H1 (cell line): Measurements from ENCODE around the gene MYRF. TPM values are rescaled to one million over a fixed set of nuclear protein-coding genes. Genes with fewer than 3 reads are reported as not detected.

Experiments
- CTCF ChIA-PET: fragments of 300-600 bp; sonication (Branson Sonifier 250); formaldehyde crosslinking; loops from one replicate; lab custom pipeline; 2021; ENCODE audit not compliant: partially characterized antibody; lab: Charles Lee
- POLR2A ChIA-PET: fragments of 300-600 bp; sonication (Branson Sonifier 250); formaldehyde crosslinking; loops from one replicate; lab custom pipeline; 2021; ENCODE audit warnings: inconsistent platforms; ENCODE audit not compliant: partially characterized antibody; lab: Charles Lee
- DNase-seq, 2 experiments: peaks; one replicate each; pipeline versions ENCODE4 v3.0.0 to v3.0.0-alpha.2; 2010 to 2022; ENCODE audit warnings: low spot score in 2 of 2, low read depth in 1 of 2, mixed read lengths in 1 of 2
- FAIRE-seq: peaks from 2 replicates; lab custom pipeline; 2011; peaks lifted over from hg19 to GRCh38; lab: Jason Lieb, UNC
- H2AFZ ChIP-seq: 2 replicates; pipeline ENCODE4 v1.8.1; 2012; ENCODE audit warnings: low read length, inconsistent platforms
- H2AK5ac ChIP-seq: 2 replicates; pipeline ENCODE4 v1.6.1; 2013; ENCODE audit warnings: low read depth, low read length
- H2BK120ac ChIP-seq: replicated peaks from 2 replicates; pipeline ENCODE3; 2013; ENCODE audit warnings: low read depth, low read length, inconsistent platforms
- H2BK12ac ChIP-seq: 2 replicates; pipeline ENCODE4 v1.6.1; 2013; ENCODE audit warnings: low read depth, low read length
- H2BK15ac ChIP-seq: 2 replicates; pipeline ENCODE4 v1.6.1; 2013; ENCODE audit warnings: low read length
- H2BK20ac ChIP-seq: 2 replicates; pipeline ENCODE4 v1.6.1; 2013; ENCODE audit warnings: low read length
- H2BK5ac ChIP-seq: 2 replicates; pipeline ENCODE4 v1.6.1; 2013; ENCODE audit warnings: low read depth, low read length
- H3K14ac ChIP-seq: 2 replicates; pipeline ENCODE4 v1.6.1; 2013; ENCODE audit warnings: inconsistent platforms; ENCODE audit not compliant: insufficient read length
- H3K18ac ChIP-seq: 2 replicates; pipeline ENCODE4 v1.6.1; 2013; ENCODE audit warnings: low read length; ENCODE audit errors: extremely low read depth
- H3K23ac ChIP-seq: 2 replicates; pipeline ENCODE4 v1.6.1; 2013; ENCODE audit warnings: inconsistent platforms; ENCODE audit not compliant: insufficient read length
- H3K23me2 ChIP-seq: 2 replicates; pipeline ENCODE4 v1.6.1; 2013; ENCODE audit warnings: low read depth, low read length
- H3K27ac ChIP-seq: 2 replicates; pipeline ENCODE4 v1.6.1; 2011; ENCODE audit warnings: low read depth, low read length, inconsistent platforms
- H3K27me3 ChIP-seq, 4 experiments: replicated peaks in 1 of 4; 1 replicate in 1 of 4; 2 replicates in 3 of 4; pipeline versions ENCODE4 v1.6.1 to v1.8.1; 2011 to 2013; ENCODE audit warnings: low read length in 3 of 4, mild to moderate bottlenecking in 3 of 4, inconsistent platforms in 2 of 4, mixed read lengths in 2 of 4, moderate library complexity in 1 of 4; ENCODE audit not compliant: control insufficient read depth in 3 of 4, insufficient read depth in 3 of 4; ENCODE audit errors: extremely low read depth in 1 of 4
- H3K36me3 ChIP-seq, 4 experiments: 2 replicates each; pipeline versions ENCODE4 v1.6.1 to v1.8.1; 2011 to 2013; ENCODE audit warnings: mild to moderate bottlenecking in 4 of 4, low read length in 3 of 4, moderate library complexity in 2 of 4, control low read depth in 1 of 4, inconsistent platforms in 1 of 4; ENCODE audit not compliant: insufficient read depth in 4 of 4, control insufficient read depth in 2 of 4
- H3K4ac ChIP-seq: replicated peaks from 2 replicates; pipeline ENCODE3; 2013; ENCODE audit warnings: low read length, low read depth, mixed read lengths, inconsistent platforms; ENCODE audit not compliant: insufficient read length
- H3K4me1 ChIP-seq, 4 experiments: replicated peaks in 1 of 4; 1 replicate in 1 of 4; 2 replicates in 3 of 4; pipeline versions ENCODE4 v1.6.1 to v1.8.1; 2011 to 2013; ENCODE audit warnings: low read length in 3 of 4, inconsistent platforms in 2 of 4, mixed read lengths in 1 of 4; ENCODE audit not compliant: insufficient read depth in 4 of 4, control insufficient read depth in 3 of 4
- H3K4me2 ChIP-seq, 2 experiments: 2 replicates each; pipeline versions ENCODE4 v1.6.1 to v1.8.1; 2011 to 2013; ENCODE audit warnings: low read depth in 2 of 2, low read length in 2 of 2, control low read depth in 1 of 2, inconsistent platforms in 1 of 2, mild to moderate bottlenecking in 1 of 2; ENCODE audit not compliant: insufficient read depth in 1 of 2
- H3K4me3 ChIP-seq, 4 experiments: fragments of 200-600, 300-600 bp in 1 of 4; sonication (generic), shearing (Covaris generic), sonication (Bioruptor Twin) in 1 of 4; 2 replicates each; pipeline versions ENCODE4 v1.5.1 to v1.8.1; 2011 to 2016; ENCODE audit warnings: low read length in 4 of 4, low read depth in 3 of 4, control low read depth in 2 of 4, inconsistent platforms in 2 of 4, mild to moderate bottlenecking in 2 of 4, mixed read lengths in 1 of 4, moderate library complexity in 1 of 4; ENCODE audit not compliant: insufficient read depth in 2 of 4; ENCODE audit errors: extremely low read depth in 1 of 4
- H3K56ac ChIP-seq: replicated peaks from 2 replicates; pipeline ENCODE3; 2013; ENCODE audit warnings: low read depth, mild to moderate bottlenecking, mixed read lengths, low read length, inconsistent platforms; ENCODE audit not compliant: insufficient read length
- H3K79me1 ChIP-seq: 2 replicates; pipeline ENCODE4 v1.6.1; 2013; ENCODE audit warnings: low read depth, low read length, control low read depth
- H3K79me2 ChIP-seq, 2 experiments: 2 replicates each; pipeline versions ENCODE4 v1.6.1 to v1.8.1; 2012 to 2013; ENCODE audit warnings: low read length in 2 of 2, mild to moderate bottlenecking in 2 of 2, inconsistent platforms in 1 of 2; ENCODE audit not compliant: insufficient read depth in 2 of 2, control insufficient read depth in 1 of 2
- H3K9ac ChIP-seq, 4 experiments: replicated peaks in 1 of 4; 1 replicate in 1 of 4; 2 replicates in 3 of 4; pipeline versions ENCODE4 v1.6.1 to v1.8.1; 2011 to 2013; ENCODE audit warnings: low read depth in 3 of 4, low read length in 3 of 4, control low read depth in 2 of 4, mild to moderate bottlenecking in 2 of 4, moderate library complexity in 2 of 4, inconsistent platforms in 1 of 4; ENCODE audit errors: extremely low read depth in 1 of 4
- H3K9me3 ChIP-seq, 2 experiments: 2 replicates each; pipeline versions ENCODE4 v1.6.1 to v1.8.1; 2012 to 2013; ENCODE audit warnings: mild to moderate bottlenecking in 2 of 2, moderate library complexity in 2 of 2, control low read depth in 1 of 2, inconsistent platforms in 1 of 2, low read depth in 1 of 2, low read length in 1 of 2, mixed read lengths in 1 of 2; ENCODE audit not compliant: insufficient read depth in 2 of 2
- H4K20me1 ChIP-seq, 2 experiments: replicated peaks in 1 of 2; 2 replicates each; pipeline versions ENCODE3 to v1.8.1; 2011 to 2013; ENCODE audit warnings: inconsistent platforms in 2 of 2, low read length in 2 of 2, mild to moderate bottlenecking in 1 of 2; ENCODE audit not compliant: insufficient read depth in 2 of 2, control insufficient read depth in 1 of 2
- H4K5ac ChIP-seq: 2 replicates; pipeline ENCODE4 v1.6.1; 2013; ENCODE audit warnings: low read length, low read depth, mixed read lengths, inconsistent platforms; ENCODE audit not compliant: insufficient read length
- H4K8ac ChIP-seq: 2 replicates; pipeline ENCODE4 v1.8.0; 2013; ENCODE audit warnings: mild to moderate bottlenecking, moderate library complexity, low read length, inconsistent platforms; ENCODE audit not compliant: insufficient read depth; ENCODE audit errors: extremely low read depth
- H4K91ac ChIP-seq: replicated peaks from 2 replicates; pipeline ENCODE3; 2013; ENCODE audit warnings: low read length, mixed read lengths, inconsistent platforms; ENCODE audit not compliant: insufficient read length
- ASH2L ChIP-seq: fragments of 200-600, 300-600 bp; sonication (generic); IDR thresholded peaks from one replicate; pipeline ENCODE4 v1.7.1; 2017; ENCODE audit warnings: low read length
- EGR1 ChIP-seq: IDR thresholded peaks from 2 replicates; pipeline ENCODE4 v1.6.1; 2011; ENCODE audit warnings: low read depth, low read length, borderline replicate concordance
- HDAC2 ChIP-seq, 2 experiments: fragments of 300-600 bp in 1 of 2; sonication (generic) in 1 of 2; IDR thresholded peaks; 2 replicates each; pipeline ENCODE4 v1.6.1; 2011 to 2012; ENCODE audit warnings: low read depth in 2 of 2, low read length in 2 of 2, mild to moderate bottlenecking in 2 of 2, moderate library complexity in 2 of 2, borderline replicate concordance in 1 of 2, inconsistent platforms in 1 of 2
- RNF2 ChIP-seq: fragments of 200-900, 300-1000 bp; sonication (generic); IDR thresholded peaks from 2 replicates; pipeline ENCODE4 v1.7.1; 2016; ENCODE audit warnings: borderline replicate concordance, low read depth, mild to moderate bottlenecking, antibody characterized with exemption, low read length; ENCODE audit not compliant: poor library complexity, severe bottlenecking; ENCODE audit errors: missing control alignments
- SP1 ChIP-seq: IDR thresholded peaks from 2 replicates; pipeline ENCODE4 v1.6.1; 2011; ENCODE audit warnings: low read depth, low read length
- SP2 ChIP-seq: IDR thresholded peaks from 2 replicates; pipeline ENCODE4 v1.6.1; 2012; ENCODE audit warnings: mild to moderate bottlenecking, low read length, inconsistent platforms
- TAF1 ChIP-seq: IDR thresholded peaks from 2 replicates; pipeline ENCODE4 v1.6.1; 2011; ENCODE audit warnings: mild to moderate bottlenecking, low read depth, low read length
- ZNF274 ChIP-seq: IDR thresholded peaks from 2 replicates; pipeline ENCODE4 v1.7.0; 2012; ENCODE audit warnings: low read length, borderline replicate concordance; ENCODE audit errors: extremely low read depth
- whole genome bisulfite sequencing, 2 experiments: shearing (Covaris generic) in 1 of 2; methylation state at CpG; one replicate each; pipeline versions ENCODE4 v1.1.6 to v1.1.7; 2013 to 2015; ENCODE audit warnings: low lambda C conversion rate in 2 of 2, mixed read lengths in 2 of 2, inconsistent platforms in 1 of 2, low coverage in 1 of 2, missing lambda C conversion rate in 1 of 2; ENCODE audit not compliant: insufficient replicate concordance in 2 of 2, insufficient coverage in 1 of 2, insufficient read length in 1 of 2; ENCODE audit errors: extremely low coverage in 1 of 2, missing lambda C conversion rate in 1 of 2; 5-methylcytosine and 5-hydroxymethylcytosine counted together
- polyA plus RNA-seq, 7 experiments: library from polyadenylated mRNA; depleted of rRNA in 3 of 7; stranded (reverse) in 5 of 7; unstranded in 2 of 7; fragments of >200 nt in 5 of 7; fragments of 200-250 nt in 2 of 7; gene quantifications; 1 replicate in 5 of 7; 2 replicates in 1 of 7; 4 replicates in 1 of 7; pipeline versions ENCODE4 v1.2.1 to v1.2.3, GENCODE V29; 2011 to 2013; ENCODE audit warnings: missing spikeins in 2 of 7, mixed read lengths in 2 of 7
- total RNA-seq: library from RNA; stranded (reverse); fragmentation: NEBNext Ultra II Directional; extraction: Animal tissue kit (Norgen Biotek cat#: 25700); gene quantifications from 2 replicates; pipeline ENCODE4 v1.2.1, GENCODE V29; 2021
- TF ChIP-seq, protein P1 (sequence below): IDR thresholded peaks from 2 replicates; pipeline ENCODE4 v1.6.1; 2012; ENCODE audit warnings: inconsistent platforms
- TF ChIP-seq, protein P2 (sequence below): IDR thresholded peaks from 2 replicates; pipeline ENCODE4 v1.6.1; 2012; ENCODE audit warnings: low read length, inconsistent platforms

MYRF gene
- total and polyA plus RNA-seq, 2 of the 8 experiments (the other 6 are each of a cell fraction or from before 2014, with no cell fraction given) = 6.0 to 6.1 TPM

DNA sequence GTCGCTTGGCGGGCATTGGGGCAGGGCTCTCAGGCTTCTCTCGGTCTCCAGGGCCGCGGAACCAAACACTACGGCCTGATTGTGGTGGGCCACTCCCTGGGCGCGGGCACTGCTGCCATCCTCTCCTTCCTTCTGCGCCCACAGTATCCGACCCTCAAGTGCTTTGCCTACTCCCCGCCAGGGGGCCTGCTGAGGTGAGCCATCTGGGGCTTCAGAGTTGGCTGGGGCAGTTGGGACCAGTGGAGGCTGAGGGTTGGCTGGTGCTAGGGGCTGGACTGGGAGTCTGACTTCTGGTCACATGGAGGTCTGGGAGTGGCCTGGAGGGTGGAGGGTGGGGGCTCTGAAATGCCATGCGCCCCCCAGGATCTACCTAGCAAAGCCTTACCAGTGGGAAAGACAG, 15.3 kb upstream of the MYRF start:
- Histone ChIP-seq H3K79me2 (no peaks in the 10 kb centered on the region), H2BK20ac (no peak overlapping the region), H2BK12ac (no peak overlapping the region)
- ChIA-PET POLR2A (interaction anchor here (1.5 kb wide), 1 partner anchor 9 kb away, joined by 3 read pairs; no protein-coding TSS in a partner anchor), CTCF (interaction anchor here (0.5 to 10.9 kb wide), 15 partner anchors 8 to 650 kb away, joined by 3 to 127 read pairs (median 4); no protein-coding TSS in a partner anchor)
- TF ChIP-seq ZNF274 = no peak
- no peak for TF ChIP-seq SP1
- TF ChIP-seq TAF1 = no peak
- TF ChIP-seq SP2 = no peak
- TF ChIP-seq EGR1 = no peak
- TF ChIP-seq RNF2 = no peak
- TF ChIP-seq, protein P1, sequence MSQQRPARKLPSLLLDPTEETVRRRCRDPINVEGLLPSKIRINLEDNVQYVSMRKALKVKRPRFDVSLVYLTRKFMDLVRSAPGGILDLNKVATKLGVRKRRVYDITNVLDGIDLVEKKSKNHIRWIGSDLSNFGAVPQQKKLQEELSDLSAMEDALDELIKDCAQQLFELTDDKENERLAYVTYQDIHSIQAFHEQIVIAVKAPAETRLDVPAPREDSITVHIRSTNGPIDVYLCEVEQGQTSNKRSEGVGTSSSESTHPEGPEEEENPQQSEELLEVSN = no peak
- TF ChIP-seq, protein P2, sequence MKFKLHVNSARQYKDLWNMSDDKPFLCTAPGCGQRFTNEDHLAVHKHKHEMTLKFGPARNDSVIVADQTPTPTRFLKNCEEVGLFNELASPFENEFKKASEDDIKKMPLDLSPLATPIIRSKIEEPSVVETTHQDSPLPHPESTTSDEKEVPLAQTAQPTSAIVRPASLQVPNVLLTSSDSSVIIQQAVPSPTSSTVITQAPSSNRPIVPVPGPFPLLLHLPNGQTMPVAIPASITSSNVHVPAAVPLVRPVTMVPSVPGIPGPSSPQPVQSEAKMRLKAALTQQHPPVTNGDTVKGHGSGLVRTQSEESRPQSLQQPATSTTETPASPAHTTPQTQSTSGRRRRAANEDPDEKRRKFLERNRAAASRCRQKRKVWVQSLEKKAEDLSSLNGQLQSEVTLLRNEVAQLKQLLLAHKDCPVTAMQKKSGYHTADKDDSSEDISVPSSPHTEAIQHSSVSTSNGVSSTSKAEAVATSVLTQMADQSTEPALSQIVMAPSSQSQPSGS = no peak
- no peak for TF ChIP-seq ASH2L
- no peak for TF ChIP-seq HDAC2 (IDR thresholded peaks at IDR 0.05; ENCODE audit: borderline replicate concordance in 1 of 2, low read depth in 2 of 2, low read length in 2 of 2)
- TF ChIP-seq, all 59 proteins: peak for 0
- Histone ChIP-seq H2AFZ (no peak overlapping the region), H3K27ac (no peak overlapping the region), H3K9me3 (no peaks in the 10 kb centered on the region), H3K36me3 (peaks cover 0 to 13% (median 0%) of the 10 kb centered on the region in 4 experiments; a peak in 3 of 8 replicates), H3K27me3 (no peaks in the 10 kb centered on the region), H4K91ac (no peak overlapping the region), H3K23ac (no peak overlapping the region), H4K8ac (no peak overlapping the region), H3K4ac (no peak overlapping the region), H3K4me2 (no peak overlapping the region), H4K5ac (no peak overlapping the region), H2BK5ac (no peak overlapping the region), H2BK15ac (no peak overlapping the region), H3K56ac (no peak overlapping the region), H3K4me1 (no peaks in the 10 kb centered on the region; a peak in 2 of 7 replicates), H3K18ac (no peak overlapping the region), H3K79me1 (no peaks in the 10 kb centered on the region), H3K4me3 (no peak overlapping the region), H2AK5ac (no peak overlapping the region), H2BK120ac (no peak overlapping the region), H3K9ac (no peak overlapping the region), H3K23me2 (no peaks in the 10 kb centered on the region), H4K20me1 (peaks cover 0 to 6% of the 10 kb centered on the region in 2 experiments), H3K14ac (no peak overlapping the region)
- DNase-seq (no peak), FAIRE-seq (no peak)
- 89% methylated on average over 12 of the region's 12 CpGs; no CpG with 5 or more reads in 1 of the 2 experiments for WGBS, 2 experiments
